ENCODE data around the gene ZNF32. TPM values are rescaled to one million over a fixed set of nuclear protein-coding genes. Genes with fewer than 3 reads are reported as not detected.

ZNF32 gene
- total RNA-seq, 1 experiment from 2014 or later = 16.7 TPM

- intact Hi-C loops (cut with micrococcal nuclease) = no loop called here
- H3K4me2 ChIP-seq (ENCODE audit: low read length) = no peak overlapping the region
- peaks cover 18% of the 10 kb centered on the region for H3K36me3 ChIP-seq (ENCODE audit: low read depth, low read length)
- ATAC-seq (no peak), DNase-seq (no peak)
- H3K27me3 ChIP-seq (ENCODE audit: low read length) = no peaks in the 10 kb centered on the region
- H3F3A ChIP-seq (ENCODE audit: low read length, unreplicated experiment) = no peaks in the 10 kb centered on the region
- no peak overlapping the region for H3K9ac ChIP-seq (ENCODE audit: low read length)
- no peak overlapping the region for H3K27ac ChIP-seq (ENCODE audit: low read length)
- CTCF ChIA-PET = no interaction called here
- TF ChIP-seq CTCF (conservative IDR thresholded peaks at IDR 0.05; ENCODE audit: low read depth, low read length) = no peak
- no peak for TF ChIP-seq EZH2 (IDR thresholded peaks at IDR 0.05; ENCODE audit: low read length, unreplicated experiment)
- TF ChIP-seq EZH2phosphoT487 (IDR thresholded peaks at IDR 0.05; ENCODE audit: borderline replicate concordance, low read length) = no peak
- no peak overlapping the region for H3K4me3 ChIP-seq (ENCODE audit: low read length)
- H3K9me2 ChIP-seq (replicated peaks; ENCODE audit: low read length) = no peaks in the 10 kb centered on the region
- no TSS peak for BruUV-seq (replicated peaks)
- H3K9me3 ChIP-seq (ENCODE audit: low read length) = peaks cover 38% of the 10 kb centered on the region
- H4K20me1 ChIP-seq (ENCODE audit: low read length) = no peaks in the 10 kb centered on the region
- POLR2A ChIA-PET (ENCODE audit: unreplicated experiment) = no interaction called here
- no peaks in the 10 kb centered on the region for H3K79me2 ChIP-seq (ENCODE audit: low read length)
- no peaks in the 10 kb centered on the region for H3K4me1 ChIP-seq (ENCODE audit: insufficient read depth, low read length)
- H2AFZ ChIP-seq (ENCODE audit: low read length) = no peak overlapping the region
Observed at GRCh38 chr10:43622038-43622437, 26.6 kb downstream of the ZNF32 start.

- no peaks in the 10 kb centered on the region for H3K9me2 ChIP-seq (replicated peaks; ENCODE audit: low read length)
- ChIA-PET CTCF (no interaction called here), POLR2A (ENCODE audit: unreplicated experiment) (no interaction called here)
- no peak overlapping the region for H3K27ac ChIP-seq (ENCODE audit: low read length)
- no TSS peak for BruUV-seq (replicated peaks)
- intact Hi-C loops (cut with micrococcal nuclease) = no loop called here
- no peak overlapping the region for H2AFZ ChIP-seq (ENCODE audit: low read length)
- no peaks in the 10 kb centered on the region for H3F3A ChIP-seq (ENCODE audit: low read length, unreplicated experiment)
- no peaks in the 10 kb centered on the region for H3K4me1 ChIP-seq (ENCODE audit: insufficient read depth, low read length)
- H3K4me2 ChIP-seq (ENCODE audit: low read length) = no peak overlapping the region
- peaks cover 43% of the 10 kb centered on the region for H3K36me3 ChIP-seq (ENCODE audit: low read depth, low read length)
- H3K27me3 ChIP-seq (ENCODE audit: low read length) = no peaks in the 10 kb centered on the region
- no peak overlapping the region for H3K9ac ChIP-seq (ENCODE audit: low read length)
- no peaks in the 10 kb centered on the region for H4K20me1 ChIP-seq (ENCODE audit: low read length)
- no peak for TF ChIP-seq CTCF (conservative IDR thresholded peaks at IDR 0.05; ENCODE audit: low read depth, low read length)
- no peak for TF ChIP-seq EZH2 (IDR thresholded peaks at IDR 0.05; ENCODE audit: low read length, unreplicated experiment)
- TF ChIP-seq EZH2phosphoT487 (IDR thresholded peaks at IDR 0.05; ENCODE audit: borderline replicate concordance, low read length) = no peak
- H3K9me3 ChIP-seq (ENCODE audit: low read length) = peaks cover 50% of the 10 kb centered on the region
- ATAC-seq = no peak
- no peaks in the 10 kb centered on the region for H3K79me2 ChIP-seq (ENCODE audit: low read length)
- no peak overlapping the region for H3K4me3 ChIP-seq (ENCODE audit: low read length)
- no peak for DNase-seq
Observed at GRCh38 chr10:43619368-43619767, 29.3 kb downstream of the ZNF32 start.

- Histone ChIP-seq H2AFZ (ENCODE audit: low read length) (no peak overlapping the region), H3K9me3 (ENCODE audit: low read length) (peaks cover 42% of the 10 kb centered on the region), H3F3A (ENCODE audit: low read length, unreplicated experiment) (no peaks in the 10 kb centered on the region), H3K36me3 (ENCODE audit: low read depth, low read length) (peaks cover 67% of the 10 kb centered on the region), H3K4me1 (ENCODE audit: insufficient read depth, low read length) (no peaks in the 10 kb centered on the region), H3K27ac (ENCODE audit: low read length) (no peak overlapping the region), H3K79me2 (ENCODE audit: low read length) (no peaks in the 10 kb centered on the region), H3K9ac (ENCODE audit: low read length) (no peak overlapping the region), H4K20me1 (ENCODE audit: low read length) (no peaks in the 10 kb centered on the region), H3K4me2 (ENCODE audit: low read length) (no peak overlapping the region), H3K4me3 (ENCODE audit: low read length) (no peak overlapping the region; the same call in 1 of the 2 replicates), H3K9me2 (replicated peaks; ENCODE audit: low read length) (no peaks in the 10 kb centered on the region), H3K27me3 (ENCODE audit: low read length) (no peaks in the 10 kb centered on the region)
- ATAC-seq (no peak), DNase-seq (no peak)
- BruUV-seq (replicated peaks) = TSS peak; percentile 16
- intact Hi-C loops (cut with micrococcal nuclease) = no loop called here
- CTCF ChIA-PET = no interaction called here
- no peak for TF ChIP-seq CTCF (conservative IDR thresholded peaks at IDR 0.05; ENCODE audit: low read depth, low read length)
- TF ChIP-seq EZH2 (IDR thresholded peaks at IDR 0.05; ENCODE audit: low read length, unreplicated experiment) = no peak
- TF ChIP-seq EZH2phosphoT487 (IDR thresholded peaks at IDR 0.05; ENCODE audit: borderline replicate concordance, low read length) = no peak
- POLR2A ChIA-PET (ENCODE audit: unreplicated experiment) = no interaction called here
Observed at GRCh38 chr10:43616697-43617370, 31.8 kb downstream of the ZNF32 start.
